ENCODE measurements around the gene WDR33.
"Not testable (repeated sequence)": the region's sequence is repeated elsewhere in the genome, so short reads cannot be mapped to it uniquely, and the experiment has no call there.

Gene WDR33

GRCh38 chr2:127820080-127820668 is 9.2 kb upstream of the WDR33 start:
- no peak for DNase-seq (ENCODE audit: extremely low read depth, low read depth)
- no peak for TF ChIP-seq CTCF (IDR thresholded peaks at IDR 0.05; ENCODE audit: low read depth, low read length)

- no peak for TF ChIP-seq CTCF (IDR thresholded peaks at IDR 0.05; ENCODE audit: low read depth, low read length)
- no peak for DNase-seq (ENCODE audit: extremely low read depth, low read depth)
Measured at GRCh38 chr2:127818794-127819425, 7.9 kb upstream of the WDR33 start.

- DNase-seq (ENCODE audit: extremely low read depth, low read depth) = no peak
- no peak for TF ChIP-seq CTCF (IDR thresholded peaks at IDR 0.05; ENCODE audit: low read depth, low read length)
Measured at GRCh38 chr2:127818241-127818640, 7.3 kb upstream of the WDR33 start.

GRCh38 chr2:127814677-127815076 is 3.7 kb upstream of the WDR33 start:
- no peak for DNase-seq (ENCODE audit: extremely low read depth, low read depth)
- no peak for TF ChIP-seq CTCF (IDR thresholded peaks at IDR 0.05; ENCODE audit: low read depth, low read length)

- DNase-seq (ENCODE audit: extremely low read depth, low read depth) = not testable (repeated sequence)
Measured at GRCh38 chr2:127812441-127812840, 1.5 kb upstream of the WDR33 start.

GRCh38 chr2:127811397-127812321 is 688 bp upstream of the WDR33 start:
- DNase-seq (ENCODE audit: extremely low read depth, low read depth) = no peak

GRCh38 chr2:127810156-127810618 is 784 bp downstream of the WDR33 start:
- TF ChIP-seq CTCF (IDR thresholded peaks at IDR 0.05; ENCODE audit: low read depth, low read length) = no peak
- no peak for DNase-seq (ENCODE audit: extremely low read depth, low read depth)

More at GRCh38 chr2:127811397-127812321, 688 bp upstream of the WDR33 start:
- no peak for TF ChIP-seq CTCF (IDR thresholded peaks at IDR 0.05; ENCODE audit: low read depth, low read length)

Measured in AG09319 (cell line).